Fibroblast of skin of scalp (primary cell): Measurements from ENCODE around the gene LSAMP.
"Not testable (repeated sequence)": the region's sequence is repeated elsewhere in the genome, so short reads cannot be mapped to it uniquely, and the experiment has no call there.

ENCODE experiments used
- DNase-seq: peaks from one replicate; pipeline ENCODE4 v3.0.0-alpha.2; 2013

The LSAMP gene

GRCh38 chr3:115871735-115872134 lies 573.6 kb downstream of the LSAMP start:
- no peak for DNase-seq

- DNase-seq: no peak
These were observed 580.4 kb downstream of the LSAMP start for GRCh38 chr3:115864911-115865310.

- DNase-seq: no peak
These were observed 582.4 kb downstream of the LSAMP start for GRCh38 chr3:115862849-115863248.

- DNase-seq: no peak
These were observed 583.2 kb downstream of the LSAMP start for GRCh38 chr3:115862099-115862498.

GRCh38 chr3:115861166-115861733 lies 584.0 kb downstream of the LSAMP start:
- DNase-seq: no peak

GRCh38 chr3:115860766-115861165 lies 584.5 kb downstream of the LSAMP start:
- no peak for DNase-seq

- peak; percentile 1 for DNase-seq
These were observed 586.1 kb downstream of the LSAMP start for GRCh38 chr3:115859002-115859807.

GRCh38 chr3:115857518-115858136 lies 587.7 kb downstream of the LSAMP start:
- no peak for DNase-seq

- DNase-seq: peak; percentile 29
These were observed 589.4 kb downstream of the LSAMP start for GRCh38 chr3:115855911-115856310.

- no peak for DNase-seq
These were observed 592.2 kb downstream of the LSAMP start for GRCh38 chr3:115853104-115853503.

- no peak for DNase-seq
These were observed 593.0 kb downstream of the LSAMP start for GRCh38 chr3:115852278-115852677.

GRCh38 chr3:115851571-115851970 lies 593.7 kb downstream of the LSAMP start:
- no peak for DNase-seq

- no peak for DNase-seq
These were observed 596.6 kb downstream of the LSAMP start for GRCh38 chr3:115848641-115849040.

- DNase-seq: no peak
These were observed 599.3 kb downstream of the LSAMP start for GRCh38 chr3:115845986-115846385.

GRCh38 chr3:115844729-115845128 lies 600.6 kb downstream of the LSAMP start:
- DNase-seq: not testable (repeated sequence)

- DNase-seq: no peak
These were observed 602.1 kb downstream of the LSAMP start for GRCh38 chr3:115843206-115843605.

GRCh38 chr3:115839246-115839645 lies 606.0 kb downstream of the LSAMP start:
- no peak for DNase-seq

- DNase-seq: no peak
These were observed 606.5 kb downstream of the LSAMP start for GRCh38 chr3:115838786-115839185.

- peak; percentile 24 for DNase-seq
These were observed 608.3 kb downstream of the LSAMP start for GRCh38 chr3:115836944-115837343.

GRCh38 chr3:115835946-115836345 lies 609.3 kb downstream of the LSAMP start:
- DNase-seq: no peak

- peak; percentile 95 for DNase-seq
These were observed 611.2 kb downstream of the LSAMP start for GRCh38 chr3:115834068-115834467.

- peak; percentile 78 for DNase-seq
These were observed 612.2 kb downstream of the LSAMP start for GRCh38 chr3:115833074-115833473.

GRCh38 chr3:115832265-115832664 lies 613.0 kb downstream of the LSAMP start:
- no peak for DNase-seq

- peak; percentile 62 for DNase-seq
These were observed 613.4 kb downstream of the LSAMP start for GRCh38 chr3:115831864-115832263.
